Aorta (tissue), 5 donors: ENCODE data around the gene OR10G3. TPM values are rescaled to one million over a fixed set of nuclear protein-coding genes. Genes with fewer than 3 reads are reported as not detected.

ENCODE experiments used
- ATAC-seq: fragments of 200-7000 bp; cut with Tn5 transposase; one replicate; pipeline ENCODE4 v1.9.1; 2022; ENCODE audit warnings: moderate library complexity; ENCODE audit not compliant: low FRiP score
- DNase-seq, 2 donors: peaks; one replicate each; pipeline ENCODE4 v3.0.0-alpha.2; 2020
- H3K27ac ChIP-seq, 2 donors: one replicate each; pipeline ENCODE4 v1.5.1; 2013; ENCODE audit warnings: low read length in 2 of 2, mild to moderate bottlenecking in 2 of 2, moderate library complexity in 2 of 2, control low read depth in 1 of 2, inconsistent platforms in 1 of 2, low read depth in 1 of 2
- H3K27me3 ChIP-seq, 2 donors: one replicate each; pipeline ENCODE4 v1.6.1; 2013; ENCODE audit warnings: control low read depth in 1 of 2, low read length in 1 of 2, mild to moderate bottlenecking in 1 of 2, moderate library complexity in 1 of 2; ENCODE audit not compliant: insufficient read depth in 2 of 2, control insufficient read depth in 1 of 2
- H3K36me3 ChIP-seq, 2 donors: one replicate each; pipeline ENCODE4 v1.6.1; 2013; ENCODE audit warnings: control low read depth in 1 of 2, low read length in 1 of 2, mild to moderate bottlenecking in 1 of 2; ENCODE audit not compliant: insufficient read depth in 2 of 2, control insufficient read depth in 1 of 2
- H3K4me1 ChIP-seq, 2 donors: one replicate each; pipeline ENCODE4 v1.6.1; 2013; ENCODE audit warnings: low read length in 2 of 2, control low read depth in 1 of 2, mild to moderate bottlenecking in 1 of 2, moderate library complexity in 1 of 2; ENCODE audit not compliant: insufficient read depth in 2 of 2, control insufficient read depth in 1 of 2
- H3K4me3 ChIP-seq, 2 donors: one replicate each; pipeline ENCODE4 v1.5.1; 2013; ENCODE audit warnings: low read length in 2 of 2, control low read depth in 1 of 2, mild to moderate bottlenecking in 1 of 2
- H3K9me3 ChIP-seq: one replicate; pipeline ENCODE4 v1.6.1; 2013; ENCODE audit warnings: mild to moderate bottlenecking, low read length; ENCODE audit not compliant: control insufficient read depth
- WGBS, 2 donors: extraction: QIAGEN DNeasy Blood & Tissue Kit; methylation state at CpG; one replicate each; pipeline ENCODE4 v1.1.7; 2013; 5-methylcytosine and 5-hydroxymethylcytosine counted together
- intact Hi-C, 2 donors: fragments of 100-400 bp; cut with DNase I; formaldehyde crosslinking; loops; one replicate each; pipeline versions ENCODE4 v1.14.2 to v1.15.0; 2022
- polyA plus RNA-seq, 2 donors: library from polyadenylated mRNA; stranded (reverse); fragments of 200-250 nt; gene quantifications; one replicate each; pipeline ENCODE4 v1.2.3, GENCODE V29; 2013
- total RNA-seq, 2 donors: library from RNA; stranded (reverse); fragmentation: NEBNext Ultra II Directional; extraction: Animal tissue kit (Norgen Biotek cat#: 25700); gene quantifications; one replicate each; pipeline ENCODE4 v1.2.1, GENCODE V29; 2021
- donor health status: healthy with polysubstance abuse.
- donor health status: Bipolar disorder and iron deficiency.
- donor health status: DM: no; HTN: no; CAD: no.
- donor health status: DM: no; HTN: no; CAD: no.
- donor health status: DM: yes; HTN: yes; CAD: no.

Gene OR10G3
- total and polyA plus RNA-seq, 4 donors: 0.63 TPM; not detected in 3

GRCh38 chr14:21518725-21519124, 61.2 kb downstream of the OR10G3 start:
- no peak overlapping the region for H3K4me3 ChIP-seq
- WGBS, 2 donors: 59 to 67% methylated on average over 2 of the region's 2 CpGs
- intact Hi-C loops: no loop called here
- ATAC-seq (no peak), DNase-seq (no peak)
- no peaks in the 10 kb centered on the region for H3K9me3 ChIP-seq
- H3K4me1 ChIP-seq: no peaks in the 10 kb centered on the region
- no peaks in the 10 kb centered on the region for H3K36me3 ChIP-seq
- no peak overlapping the region for H3K27ac ChIP-seq
- no peaks in the 10 kb centered on the region for H3K27me3 ChIP-seq

Other genes starting within 250 kb of the OR10G3 start
- 10 to 100 TPM; 47.2 to 50.5 TPM for gene SUPT16H, start 196.1 kb downstream of the OR10G3 start, total RNA-seq
- gene SUPT16H, start 196.1 kb downstream of the OR10G3 start, polyA plus RNA-seq: 10 to 100 TPM; 36.8 to 40.6 TPM
- gene CHD8, start 124.0 kb downstream of the OR10G3 start, total RNA-seq: 10 to 100 TPM; 66.0 to 73.3 TPM
- 10 to 100 TPM; 10.4 to 28.5 TPM for gene CHD8, start 124.0 kb downstream of the OR10G3 start, polyA plus RNA-seq
- 10 to 100 TPM; 30.5 to 31.6 TPM for gene RAB2B, start 103.1 kb downstream of the OR10G3 start, total RNA-seq
- gene RAB2B, start 103.1 kb downstream of the OR10G3 start, polyA plus RNA-seq: 10 to 100 TPM in 1 of 2 donors, 1 to 10 TPM in 1; 8.6 to 21.7 TPM
- 10 to 100 TPM; 67.8 to 75.7 TPM for gene TOX4, start 102.9 kb downstream of the OR10G3 start, total RNA-seq
- gene TOX4, start 102.9 kb downstream of the OR10G3 start, polyA plus RNA-seq: 10 to 100 TPM; 19.0 to 41.8 TPM
- 10 to 100 TPM; 32.5 to 45.5 TPM for gene METTL3, start 68.7 kb downstream of the OR10G3 start, total RNA-seq
- 10 to 100 TPM in 1 of 2 donors, 1 to 10 TPM in 1; 8.6 to 48.4 TPM for gene METTL3, start 68.7 kb downstream of the OR10G3 start, polyA plus RNA-seq
- gene SALL2, start 53.7 kb downstream of the OR10G3 start, total RNA-seq: 10 to 100 TPM in 1 of 2 donors, 1 to 10 TPM in 1; 9.2 to 12.2 TPM
- 1 to 10 TPM; 4.1 to 7.0 TPM for gene SALL2, start 53.7 kb downstream of the OR10G3 start, polyA plus RNA-seq
- not detected for gene OR10G2, start 54.9 kb upstream of the OR10G3 start, total RNA-seq
- gene OR10G2, start 54.9 kb upstream of the OR10G3 start, polyA plus RNA-seq: not detected
- not detected for gene OR4E2, start 73.8 kb upstream of the OR10G3 start, total RNA-seq
- not detected for gene OR4E2, start 73.8 kb upstream of the OR10G3 start, polyA plus RNA-seq
- gene OR4E1, start 93.7 kb upstream of the OR10G3 start, total RNA-seq: not detected
- not detected for gene OR4E1, start 93.7 kb upstream of the OR10G3 start, polyA plus RNA-seq